GM21526 (cell line): ENCODE results near the gene R3HDM2.

ENCODE experiments used
- ATAC-seq: cut with Tn5 transposase; IDR thresholded peaks from one replicate; pipeline ENCODE4 v1.9.1; 2021; ENCODE audit warnings: moderate library complexity; ENCODE audit not compliant: unreplicated experiment, low FRiP score

The R3HDM2 gene

GRCh38 chr12:57430931-57431566, at the start of gene R3HDM2:
Gene R3HDM2 (minus strand): TSS chr12:57431043. CDS start chr12:57310428, 120,615 bp downstream.
- peak; percentile 92 for ATAC-seq

GRCh38 chr12:57479376-57480115, 48.7 kb upstream of the R3HDM2 start, which contains the start of gene ARHGAP9:
Gene ARHGAP9 (minus strand): TSS chr12:57479866. CDS start chr12:57479406, 460 bp downstream.
- ATAC-seq, result no peak

- ATAC-seq, result no peak
These were observed 48.2 kb upstream of the R3HDM2 start for GRCh38 chr12:57479043-57479375.

GRCh38 chr12:57477710-57478681, 47.2 kb upstream of the R3HDM2 start:
- no peak for ATAC-seq

GRCh38 chr12:57476993-57477709, 46.3 kb upstream of the R3HDM2 start:
- no peak for ATAC-seq

GRCh38 chr12:57476162-57476992, 45.5 kb upstream of the R3HDM2 start:
- ATAC-seq, result no peak

- no peak for ATAC-seq
These were observed 44.7 kb upstream of the R3HDM2 start for GRCh38 chr12:57475271-57476161.

GRCh38 chr12:57474862-57475261, 44.0 kb upstream of the R3HDM2 start:
- ATAC-seq, result no peak

GRCh38 chr12:57474430-57474829, 43.6 kb upstream of the R3HDM2 start:
- no peak for ATAC-seq

GRCh38 chr12:57473886-57474285, 43.0 kb upstream of the R3HDM2 start:
- ATAC-seq, result no peak

- no peak for ATAC-seq
These were observed 42.5 kb upstream of the R3HDM2 start for GRCh38 chr12:57473392-57473791.

GRCh38 chr12:57472391-57472790, 41.5 kb upstream of the R3HDM2 start:
- ATAC-seq, result no peak

GRCh38 chr12:57471661-57472060, 40.8 kb upstream of the R3HDM2 start:
- no peak for ATAC-seq

- no peak for ATAC-seq
These were observed 40.3 kb upstream of the R3HDM2 start for GRCh38 chr12:57470970-57471656.

- no peak for ATAC-seq
These were observed 39.6 kb upstream of the R3HDM2 start for GRCh38 chr12:57470286-57470969.

GRCh38 chr12:57469296-57470164, 38.7 kb upstream of the R3HDM2 start:
- ATAC-seq, result no peak
